HG02623 (cell line): ENCODE measurements around the gene TBP.

ENCODE experiments used
- ATAC-seq: cut with Tn5 transposase; IDR thresholded peaks from one replicate; pipeline ENCODE4 v1.9.1; 2021; ENCODE audit warnings: moderate library complexity; ENCODE audit not compliant: unreplicated experiment

Gene TBP

GRCh38 chr6:170533792-170534191 lies 20.4 kb upstream of the TBP start:
- no peak for ATAC-seq

DNA sequence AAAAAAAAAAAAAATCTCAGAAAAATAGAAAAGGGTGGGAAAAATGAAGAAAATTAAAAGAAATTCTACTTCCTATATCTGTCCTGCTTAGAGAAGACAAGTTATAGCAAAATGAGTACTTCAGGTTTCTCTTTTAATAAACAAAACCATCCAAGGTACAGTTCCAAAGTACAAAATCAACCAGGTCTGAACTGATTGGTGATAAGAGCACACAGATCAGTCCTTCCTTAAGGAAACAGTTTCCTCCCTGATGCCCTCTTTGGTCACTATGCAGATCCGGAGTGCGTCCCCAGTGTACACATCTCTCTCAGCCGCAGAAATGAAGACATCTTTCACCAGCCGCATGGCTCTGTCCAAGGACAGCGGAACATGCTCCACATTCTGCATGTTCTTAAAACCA lies 19.2 kb upstream of the TBP start:
- ATAC-seq, result no peak

DNA sequence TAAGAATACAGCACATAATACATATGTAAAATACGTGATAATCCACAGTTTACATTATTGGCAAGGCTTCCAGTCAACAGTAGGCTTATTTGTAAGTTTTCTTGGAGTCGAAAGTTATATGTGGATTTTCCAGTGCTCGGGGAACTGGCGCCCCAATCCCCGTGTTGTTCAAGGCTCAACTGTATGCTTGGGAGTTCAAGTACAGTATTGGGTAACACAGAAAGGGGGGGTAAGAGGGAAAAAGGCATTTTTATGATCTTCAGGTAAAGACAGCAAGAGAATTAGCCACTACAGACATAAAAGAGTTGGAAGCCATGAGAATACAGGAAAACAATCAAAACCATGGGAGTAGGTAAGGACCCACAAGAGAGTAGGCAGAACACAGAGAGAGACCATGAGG lies 17.5 kb upstream of the TBP start:
- no peak for ATAC-seq

GRCh38 chr6:170537329-170537728 lies 16.8 kb upstream of the TBP start:
- ATAC-seq, result no peak

DNA sequence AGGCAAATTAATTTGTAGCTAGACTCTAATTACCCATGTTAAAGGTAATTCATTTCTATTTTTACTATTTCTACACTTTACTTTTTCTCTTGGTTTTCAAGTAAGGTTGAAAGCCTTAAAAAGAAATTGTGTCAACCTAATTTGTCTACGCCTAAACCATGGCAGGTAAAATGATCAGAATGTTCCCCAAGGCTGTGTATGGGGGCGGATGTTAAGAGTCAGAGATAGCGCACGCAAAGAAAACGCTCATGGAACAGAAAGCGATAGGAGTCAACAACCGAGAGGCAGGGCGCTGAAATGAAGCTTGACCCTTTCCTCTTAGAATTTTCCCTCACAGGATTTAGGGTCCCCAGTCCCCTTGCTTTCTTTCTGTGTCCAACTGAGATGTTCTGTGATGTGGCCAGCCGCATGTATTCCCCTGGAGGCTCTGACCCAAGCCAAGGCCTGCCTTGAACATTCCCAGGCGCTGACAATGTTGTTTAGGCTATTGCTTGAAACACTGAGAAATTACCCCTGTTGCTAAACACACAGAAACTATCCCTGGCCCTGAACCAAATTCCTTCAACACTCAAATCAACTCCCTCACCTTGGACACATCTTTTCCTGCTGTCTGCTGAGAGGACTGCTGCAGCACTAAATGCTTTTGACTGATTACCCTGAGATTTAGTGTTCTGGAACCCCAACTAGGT lies 12.0 kb upstream of the TBP start:
- ATAC-seq, result no peak

- no peak for ATAC-seq
Observed at GRCh38 chr6:170545405-170545804, 8.8 kb upstream of the TBP start.

- ATAC-seq, result peak; percentile 58
Observed at GRCh38 chr6:170552765-170553533, 1.2 kb upstream of the TBP start, which contains the start of gene PSMB1. PSMB1 (minus strand) TSS chr6:170553307; CDS start chr6:170553242, 65 bp downstream.

GRCh38 chr6:170553534-170554012 lies 596 bp upstream of the TBP start:
- peak; percentile 23 for ATAC-seq

- ATAC-seq, result no peak
Observed at GRCh38 chr6:170554796-170555137, 598 bp downstream of the TBP start.

DNA sequence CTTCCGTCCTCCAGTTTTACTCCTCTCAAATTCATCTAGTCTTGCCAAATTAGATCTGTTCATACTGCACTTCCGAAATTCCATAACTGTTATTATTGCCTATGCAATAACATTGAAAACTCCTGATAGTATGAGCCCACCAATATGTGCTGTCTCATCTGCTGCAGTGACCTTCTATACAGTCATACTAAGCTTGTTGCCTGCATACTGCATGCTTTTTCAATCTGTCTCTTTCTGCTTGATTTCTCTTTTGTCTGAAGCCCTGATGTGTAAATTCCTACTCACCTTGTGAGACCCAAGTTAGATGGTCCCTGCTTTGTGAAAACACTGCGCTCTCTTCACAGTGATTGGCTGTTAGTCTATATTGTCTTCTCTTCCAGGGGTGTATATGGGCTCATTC lies 1.1 kb downstream of the TBP start:
- no peak for ATAC-seq

GRCh38 chr6:170561555-170561954 lies 7.4 kb downstream of the TBP start:
- ATAC-seq, result no peak

DNA sequence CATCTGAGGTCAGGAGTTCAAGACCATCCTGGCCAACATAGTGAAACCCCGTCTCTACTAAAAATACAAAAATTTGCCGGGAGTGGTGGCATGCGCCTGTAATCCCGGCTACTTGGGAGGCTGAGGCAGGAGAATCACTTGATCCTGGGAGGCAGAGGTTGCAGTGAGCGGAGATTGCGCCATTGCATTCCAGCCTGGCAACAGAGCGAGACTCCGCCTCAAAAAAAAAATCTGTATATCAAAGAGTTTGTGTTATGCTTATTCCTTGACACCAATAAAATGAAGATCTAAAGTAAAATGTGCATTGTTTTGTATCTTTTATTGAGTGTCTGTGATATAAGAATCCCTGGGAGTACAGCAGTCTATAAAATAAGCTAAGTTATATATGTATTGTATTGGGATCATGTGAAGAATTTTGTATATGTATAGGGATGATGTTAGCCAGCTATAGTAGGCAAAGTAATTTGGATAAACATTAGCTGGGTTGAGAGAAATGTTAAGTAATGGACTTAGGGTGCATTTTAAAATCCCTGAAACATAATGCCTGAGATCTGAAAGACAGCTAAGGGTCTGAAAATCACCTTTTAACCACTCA lies 10.9 kb downstream of the TBP start:
- no peak for ATAC-seq

GRCh38 chr6:170572704-170573466 lies 18.7 kb downstream of the TBP start:
- ATAC-seq, result no peak

GRCh38 chr6:170575250-170575649 lies 21.1 kb downstream of the TBP start:
- no peak for ATAC-seq

DNA sequence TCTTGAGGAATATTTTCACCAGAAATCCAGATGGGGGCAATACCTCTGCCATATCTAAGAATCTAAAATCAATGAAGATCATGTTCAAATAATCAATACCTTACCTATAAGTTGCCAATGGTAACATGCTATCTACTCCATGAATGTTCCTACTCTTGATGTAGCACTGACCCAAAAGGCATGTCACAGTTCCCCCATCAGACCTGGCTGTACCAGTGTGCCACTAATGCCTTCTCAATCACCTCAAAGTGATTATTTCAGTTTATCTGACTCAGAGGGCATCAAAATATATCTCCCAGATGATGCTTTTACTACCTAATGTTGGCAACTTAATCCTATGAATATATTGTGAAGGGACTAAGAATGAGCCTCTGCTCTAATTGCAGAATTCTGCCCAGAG lies 24.7 kb downstream of the TBP start:
- no peak for ATAC-seq

GRCh38 chr6:170583756-170584180 lies 29.6 kb downstream of the TBP start:
- peak; percentile 2 for ATAC-seq

DNA sequence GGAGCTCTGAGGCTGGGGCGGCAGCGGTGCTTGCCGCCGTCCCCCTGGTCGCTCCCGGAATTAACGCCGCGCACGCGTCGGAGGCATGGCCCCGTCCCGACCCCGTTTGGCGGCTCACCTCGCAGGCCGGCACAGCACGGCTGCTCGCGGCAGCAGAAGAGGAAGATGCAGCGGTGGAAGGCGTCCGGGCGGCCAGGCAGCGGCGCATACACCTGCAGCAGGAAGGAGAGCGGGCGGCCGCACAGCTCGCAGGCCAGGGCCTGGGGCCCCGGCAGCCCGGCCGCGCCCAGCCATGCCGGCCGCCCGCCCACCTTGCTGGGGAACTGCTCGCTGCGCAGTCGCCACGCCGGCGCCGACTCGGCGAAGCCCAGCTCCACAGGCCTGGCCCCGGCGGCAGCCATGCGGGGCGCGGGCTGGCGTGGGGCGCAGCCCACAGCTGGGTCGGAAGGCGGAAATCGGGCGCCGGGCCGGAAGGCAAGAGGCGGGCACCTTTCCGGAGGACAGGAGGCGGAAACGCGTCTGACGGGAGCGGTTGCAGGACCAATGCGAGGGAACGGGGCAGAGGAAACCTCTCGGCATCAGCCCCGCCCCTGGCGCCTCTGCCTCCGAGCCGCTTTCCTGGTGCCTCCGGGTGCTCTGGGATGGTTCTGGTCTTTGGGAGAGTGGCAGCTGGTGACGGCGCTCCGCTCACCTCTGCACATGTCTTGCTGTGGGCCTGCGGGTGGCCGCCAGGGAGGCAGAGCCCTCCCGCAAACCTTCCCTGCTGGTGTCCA lies 30.2 kb downstream of the TBP start, which contains the start of gene PDCD2:
Gene PDCD2 (minus strand): TSS at position 457 of the 773 bp plus-strand sequence. CDS start 56 bp downstream, at position 401.
- ATAC-seq, result peak; percentile 98

GRCh38 chr6:170584954-170585498 lies 30.9 kb downstream of the TBP start:
- ATAC-seq, result peak; percentile 24

DNA sequence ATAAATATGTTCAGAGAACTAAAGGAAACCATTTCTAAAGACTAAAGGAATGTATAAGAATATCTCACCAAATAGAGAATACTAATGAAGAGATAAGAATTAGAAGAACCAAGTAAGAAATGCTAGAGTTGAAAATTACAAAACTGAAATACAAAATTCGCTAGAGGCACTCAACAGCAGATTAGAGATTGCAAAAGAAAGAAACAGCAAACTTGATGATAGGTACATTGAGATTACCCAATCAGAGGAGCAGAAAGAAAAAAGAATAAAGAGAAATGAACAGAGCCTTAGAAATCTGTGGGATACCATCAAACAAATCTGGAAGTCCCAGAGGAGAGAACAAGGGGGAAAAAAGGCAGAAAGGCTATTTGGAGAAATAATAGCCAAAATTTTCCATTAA lies 36.6 kb downstream of the TBP start:
- no peak for ATAC-seq

DNA sequence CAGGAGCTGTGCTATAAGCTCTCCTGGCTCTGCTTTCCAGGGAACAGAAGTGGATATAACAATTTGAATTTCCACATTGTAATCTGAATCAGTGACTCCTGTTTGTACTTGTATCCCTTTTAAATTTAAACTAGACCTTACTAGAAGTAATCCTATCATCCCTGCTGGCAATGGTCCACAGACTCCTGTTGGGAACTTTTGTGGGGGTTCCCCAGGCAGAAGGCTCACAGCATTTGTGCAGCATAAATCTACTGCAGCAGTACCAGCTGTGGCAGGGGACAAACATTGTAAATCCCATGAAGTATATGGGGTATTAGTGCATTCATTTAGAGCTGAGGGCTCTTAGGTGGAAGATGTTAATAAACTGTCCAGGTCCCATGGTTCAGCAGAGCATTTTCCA lies 42.3 kb downstream of the TBP start:
- no peak for ATAC-seq
